GM21825 (cell line): ENCODE data around the gene SLC25A23.
"Not testable (repeated sequence)": the region's sequence is repeated elsewhere in the genome, so short reads cannot be mapped to it uniquely, and the experiment has no call there.

Source experiments
- ATAC-seq: cut with Tn5 transposase; IDR thresholded peaks from one replicate; pipeline ENCODE4 v1.9.1; 2021; ENCODE audit warnings: mild to moderate bottlenecking, moderate library complexity; ENCODE audit not compliant: unreplicated experiment

The SLC25A23 gene

GRCh38 chr19:6406401-6406800, 53.2 kb downstream of the SLC25A23 start:
- no peak for ATAC-seq

DNA sequence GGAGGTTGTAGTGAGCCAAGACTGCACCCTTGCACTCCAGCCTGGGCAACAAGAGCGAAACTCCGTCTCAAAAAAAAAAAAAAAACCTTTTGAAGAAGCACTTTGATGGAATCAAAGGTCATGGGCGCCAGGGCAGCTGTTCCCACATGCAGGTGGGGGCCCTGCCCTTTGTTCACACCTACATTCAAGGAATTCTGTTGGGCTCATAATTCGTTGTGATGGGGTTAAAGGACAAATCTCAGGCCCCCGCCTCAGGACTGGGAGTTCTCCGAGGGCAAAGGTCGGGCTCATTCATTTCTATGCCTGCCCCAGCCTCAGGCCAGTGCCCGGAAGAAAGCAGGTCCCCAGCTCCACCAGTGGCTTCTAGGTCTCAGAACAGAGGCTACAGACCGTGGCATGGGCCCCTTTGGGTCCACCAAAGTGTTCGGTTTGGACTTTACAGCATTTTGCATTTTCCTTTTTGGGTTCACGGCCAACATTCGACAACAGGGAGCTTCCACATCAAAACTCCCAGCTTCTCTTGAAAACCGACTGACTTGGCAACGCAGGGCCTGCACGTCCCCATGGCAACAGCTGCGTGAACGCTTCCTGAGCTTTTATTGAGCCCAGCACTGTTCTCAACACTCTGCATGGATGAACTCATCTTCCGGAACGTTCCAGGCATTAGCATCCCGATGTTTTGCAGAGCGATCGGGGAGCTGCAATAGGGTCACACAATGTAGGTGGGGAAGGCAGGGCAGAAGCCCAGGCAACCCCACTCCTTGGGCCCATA, 56.6 kb downstream of the SLC25A23 start:
- no peak for ATAC-seq

- ATAC-seq = no peak
Measured at GRCh38 chr19:6402058-6402457, 57.5 kb downstream of the SLC25A23 start.

- not testable (repeated sequence) for ATAC-seq
Measured at GRCh38 chr19:6400062-6400944, 59.3 kb downstream of the SLC25A23 start.

- ATAC-seq = no peak
Measured at GRCh38 chr19:6396305-6396704, 63.3 kb downstream of the SLC25A23 start.

DNA sequence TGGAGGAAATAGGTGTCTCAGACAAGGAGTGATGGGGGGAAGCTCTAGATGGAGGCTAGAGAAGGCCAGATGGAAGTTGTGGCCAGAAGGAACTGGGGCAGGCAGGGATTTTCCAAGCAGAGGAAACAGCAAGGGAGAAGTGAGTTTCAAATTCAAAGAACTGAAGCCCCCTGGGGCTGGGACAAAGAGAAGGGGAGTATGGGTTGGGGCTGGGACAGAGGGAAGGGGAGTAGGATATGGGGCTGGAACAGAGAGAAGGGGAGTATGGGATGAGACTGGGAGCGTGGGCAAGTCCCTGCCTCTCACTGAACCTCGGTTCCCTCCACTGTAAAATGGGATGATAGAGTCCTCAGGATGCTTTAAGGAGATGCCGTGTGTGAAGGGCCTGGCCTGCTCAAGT, 64.8 kb downstream of the SLC25A23 start:
- no peak for ATAC-seq

GRCh38 chr19:6393983-6394412, 65.6 kb downstream of the SLC25A23 start:
- ATAC-seq = no peak

DNA sequence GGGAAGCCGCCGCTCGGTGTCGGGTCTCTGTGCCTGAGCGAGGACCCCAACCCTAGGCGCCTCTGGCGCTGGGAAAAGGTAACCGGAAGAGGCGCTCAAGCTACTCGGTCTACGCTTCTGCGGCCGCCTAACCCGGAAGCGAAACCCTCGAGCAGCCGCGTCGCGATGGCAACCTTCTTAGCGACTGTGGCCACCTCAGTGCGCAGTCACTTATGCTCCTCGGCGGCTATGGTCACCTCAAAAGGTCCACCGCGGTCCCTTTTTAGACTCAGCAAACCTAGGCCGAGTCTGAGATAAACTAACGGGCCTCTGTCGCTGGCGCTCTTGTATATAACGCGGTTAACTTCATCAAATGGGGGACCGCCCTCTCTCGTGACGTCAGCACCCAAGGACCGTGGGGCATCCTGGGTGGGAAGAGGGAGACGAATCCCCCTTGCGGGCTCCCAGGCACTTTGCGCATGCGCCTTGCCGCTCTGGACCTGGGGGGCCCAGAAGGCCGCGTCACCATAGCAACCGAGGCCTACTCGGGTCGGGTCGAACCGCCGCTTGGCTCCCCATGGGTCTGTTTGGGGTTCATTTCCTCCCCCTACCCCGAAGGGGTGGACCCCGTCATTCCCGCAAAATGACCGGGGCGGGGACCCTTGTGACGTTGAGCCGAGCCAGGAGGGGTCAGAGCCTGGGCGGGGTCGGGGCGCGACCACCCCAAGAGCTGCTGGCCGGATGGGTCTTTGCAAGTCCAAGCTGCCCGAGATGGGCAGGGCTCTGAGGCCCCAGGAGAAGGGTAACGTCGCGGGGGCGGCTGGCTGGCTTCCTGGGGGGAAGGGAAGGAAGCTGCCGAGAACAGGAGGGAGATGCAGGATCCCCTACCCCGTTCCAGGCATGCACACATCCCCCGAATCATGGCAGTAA, 66.3 kb downstream of the SLC25A23 start, which contains the start of gene GTF2F1:
TSS of gene GTF2F1 (minus strand) at position 91 of the 909 bp plus-strand sequence. CDS start 169 bp downstream, outside the sequence.
- peak; percentile 75 for ATAC-seq

- no peak for ATAC-seq
Measured at GRCh38 chr19:6392221-6393073, 67.1 kb downstream of the SLC25A23 start.
